Fibroblast of lung (primary cell): ENCODE measurements around the gene PRKCQ.

Experiments used
- EZH2 ChIP-seq: IDR thresholded peaks from 2 replicates; pipeline ENCODE4 v1.5.1; 2012; ENCODE audit warnings: low read length, control low read depth, mild to moderate bottlenecking; ENCODE audit errors: missing control alignments
- TF ChIP-seq, protein P1 (sequence below), 2 donors: IDR thresholded peaks in 1 of 2; conservative IDR thresholded peaks in 1 of 2; 1 replicate in 1 of 2; 2 replicates in 1 of 2; pipeline ENCODE4 v1.5.1; 2011 to 2012; ENCODE audit warnings: low read length in 2 of 2, control low read depth in 1 of 2, inconsistent platforms in 1 of 2, low read depth in 1 of 2, mild to moderate bottlenecking in 1 of 2

DNA sequence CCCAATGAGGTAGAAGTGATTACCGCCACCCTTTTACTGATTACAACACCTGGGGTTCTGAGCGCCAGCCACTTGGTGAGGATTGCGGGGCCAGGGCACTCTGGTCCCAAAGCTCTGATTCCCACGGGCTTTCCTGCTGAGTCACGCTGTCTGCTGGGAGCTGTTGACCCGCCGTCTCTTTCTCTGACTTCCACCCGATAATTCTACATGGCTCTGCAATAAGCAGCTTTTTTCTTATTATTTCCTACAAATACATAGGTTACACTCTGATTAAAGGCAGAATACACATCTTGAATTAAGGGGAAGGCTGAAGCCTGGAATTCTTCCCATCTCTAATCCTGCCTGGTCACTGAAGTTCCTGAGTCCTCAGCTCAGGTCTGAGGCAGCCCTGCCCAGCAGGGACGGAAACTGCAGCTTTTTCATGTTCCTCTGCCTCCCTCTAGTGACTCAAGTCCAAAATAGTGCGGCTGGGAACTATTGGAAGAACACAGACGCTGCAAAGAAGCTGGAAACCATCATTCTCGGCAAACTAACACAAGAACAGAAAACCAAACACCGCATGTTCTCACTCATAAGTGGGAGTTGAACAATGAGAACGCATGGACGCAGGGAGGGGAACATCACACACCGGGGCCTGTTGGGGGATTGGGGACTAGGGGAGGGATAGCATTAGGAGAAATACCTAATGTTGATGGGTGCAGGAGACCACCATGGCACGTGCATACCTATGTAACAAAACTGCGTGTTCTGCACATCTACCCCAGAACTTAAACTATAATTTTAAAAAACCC, 178.3 kb downstream of the PRKCQ start:
- TF ChIP-seq, protein P1, sequence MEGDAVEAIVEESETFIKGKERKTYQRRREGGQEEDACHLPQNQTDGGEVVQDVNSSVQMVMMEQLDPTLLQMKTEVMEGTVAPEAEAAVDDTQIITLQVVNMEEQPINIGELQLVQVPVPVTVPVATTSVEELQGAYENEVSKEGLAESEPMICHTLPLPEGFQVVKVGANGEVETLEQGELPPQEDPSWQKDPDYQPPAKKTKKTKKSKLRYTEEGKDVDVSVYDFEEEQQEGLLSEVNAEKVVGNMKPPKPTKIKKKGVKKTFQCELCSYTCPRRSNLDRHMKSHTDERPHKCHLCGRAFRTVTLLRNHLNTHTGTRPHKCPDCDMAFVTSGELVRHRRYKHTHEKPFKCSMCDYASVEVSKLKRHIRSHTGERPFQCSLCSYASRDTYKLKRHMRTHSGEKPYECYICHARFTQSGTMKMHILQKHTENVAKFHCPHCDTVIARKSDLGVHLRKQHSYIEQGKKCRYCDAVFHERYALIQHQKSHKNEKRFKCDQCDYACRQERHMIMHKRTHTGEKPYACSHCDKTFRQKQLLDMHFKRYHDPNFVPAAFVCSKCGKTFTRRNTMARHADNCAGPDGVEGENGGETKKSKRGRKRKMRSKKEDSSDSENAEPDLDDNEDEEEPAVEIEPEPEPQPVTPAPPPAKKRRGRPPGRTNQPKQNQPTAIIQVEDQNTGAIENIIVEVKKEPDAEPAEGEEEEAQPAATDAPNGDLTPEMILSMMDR (conservative IDR thresholded peaks at IDR 0.05 in 1 of 2, IDR thresholded peaks at IDR 0.05 in 1 of 2; ENCODE audit: low read depth in 1 of 2, low read length in 2 of 2): peak; percentile 72 to 75
- TF ChIP-seq EZH2: no peak
